Neural cell (in vitro differentiated cells): ENCODE measurements around the gene S100PBP. TPM values are rescaled to one million over a fixed set of nuclear protein-coding genes. Genes with fewer than 3 reads are reported as not detected.

Experiments
- H2AFZ ChIP-seq: fragments of 200-600, 300-800 bp; sonication (generic), shearing (Covaris generic); 2 replicates; pipeline ENCODE4 v1.6.0; 2014; ENCODE audit warnings: low read depth, mild to moderate bottlenecking, antibody characterized with exemption, low read length, moderate library complexity
- H3F3A ChIP-seq: fragments of 200-600 bp; shearing (Covaris generic); 2 replicates; pipeline ENCODE4 v1.6.1; 2016; ENCODE audit warnings: mild to moderate bottlenecking, moderate library complexity, mixed read lengths, antibody characterized with exemption, low read length; ENCODE audit not compliant: insufficient read depth, poor library complexity, severe bottlenecking
- H3K27ac ChIP-seq: fragments of 200-600, 300-800 bp; sonication (generic), shearing (Covaris generic); 2 replicates; pipeline ENCODE4 v1.5.1; 2014; ENCODE audit warnings: mild to moderate bottlenecking, low read length, moderate library complexity
- H3K27me3 ChIP-seq: fragments of 300-800, 200-600 bp; sonication (generic), shearing (Covaris generic); 2 replicates; pipeline ENCODE4 v1.6.0; 2014; ENCODE audit warnings: mild to moderate bottlenecking, low read depth, low read length, moderate library complexity; ENCODE audit not compliant: insufficient read depth
- H3K36me3 ChIP-seq: fragments of 300-800, 200-600 bp; sonication (generic), shearing (Covaris generic); 2 replicates; pipeline ENCODE4 v1.5.1; 2014; ENCODE audit warnings: mild to moderate bottlenecking, antibody characterized with exemption, low read length, moderate library complexity; ENCODE audit not compliant: insufficient read depth
- H3K4me2 ChIP-seq: fragments of 300-800, 200-600 bp; sonication (generic), shearing (Covaris generic); 2 replicates; pipeline ENCODE4 v1.6.0; 2014; ENCODE audit warnings: mild to moderate bottlenecking, low read length
- H3K4me3 ChIP-seq: fragments of 300-800, 200-600 bp; sonication (generic), shearing (Covaris generic); 2 replicates; pipeline ENCODE4 v1.5.1; 2014; ENCODE audit warnings: mild to moderate bottlenecking, low read length, moderate library complexity
- H3K79me2 ChIP-seq: fragments of 200-600 bp; shearing (Covaris generic); replicated peaks from 2 replicates; pipeline ENCODE4 v1.6.0; 2014; ENCODE audit warnings: mild to moderate bottlenecking, low read length, moderate library complexity; ENCODE audit not compliant: insufficient read depth
- H3K9ac ChIP-seq: fragments of 300-800, 200-600 bp; sonication (generic), shearing (Covaris generic); 2 replicates; pipeline ENCODE4 v1.6.1; 2016; ENCODE audit warnings: mild to moderate bottlenecking, low read length, mixed read lengths
- H3K9me2 ChIP-seq: fragments of 200-600 bp; shearing (Covaris generic); 2 replicates; pipeline ENCODE4 v1.6.1; 2016; ENCODE audit warnings: mild to moderate bottlenecking, low read length, mixed read lengths; ENCODE audit not compliant: insufficient read depth
- H3K9me3 ChIP-seq: fragments of 200-600, 300-800 bp; sonication (generic), shearing (Covaris generic); 2 replicates; pipeline ENCODE4 v1.6.1; 2016; ENCODE audit warnings: mild to moderate bottlenecking, mixed run types, low read length, moderate library complexity, mixed read lengths
- H4K20me1 ChIP-seq: fragments of 200-600 bp; shearing (Covaris generic); 2 replicates; pipeline ENCODE4 v1.6.1; 2016; ENCODE audit warnings: mild to moderate bottlenecking, mixed run types; ENCODE audit not compliant: insufficient read depth
- EP300 ChIP-seq: fragments of 450-650 bp; conservative IDR thresholded peaks from 2 replicates; pipeline ENCODE4 v1.6.1; 2014; ENCODE audit warnings: antibody characterized with exemption, mild to moderate bottlenecking, moderate library complexity; ENCODE audit not compliant: poor library complexity, severe bottlenecking
- EZH2 ChIP-seq: fragments of 200-600, 300-800 bp; shearing (Covaris generic), sonication (generic); IDR thresholded peaks from 2 replicates; pipeline ENCODE4 v1.6.1; 2014; ENCODE audit warnings: antibody characterized with exemption, low read length, borderline replicate concordance, mild to moderate bottlenecking; ENCODE audit not compliant: insufficient read depth, poor library complexity, severe bottlenecking
- MXI1 ChIP-seq: fragments of 450-650 bp; conservative IDR thresholded peaks from 2 replicates; pipeline ENCODE4 v1.6.1; 2014; ENCODE audit warnings: antibody characterized with exemption, mild to moderate bottlenecking; ENCODE audit not compliant: poor library complexity, severe bottlenecking
- POLR2AphosphoS5 ChIP-seq: IDR thresholded peaks from 2 replicates; pipeline ENCODE4 v1.6.1; 2012
- RAD21 ChIP-seq: fragments of 450-650 bp; conservative IDR thresholded peaks from 2 replicates; pipeline ENCODE4 v1.6.1; 2014; ENCODE audit warnings: antibody characterized with exemption, mild to moderate bottlenecking, moderate library complexity
- REST ChIP-seq: IDR thresholded peaks from 2 replicates; pipeline ENCODE4 v1.6.1; 2012; ENCODE audit warnings: borderline replicate concordance
- SMC3 ChIP-seq: fragments of 450-650 bp; conservative IDR thresholded peaks from 2 replicates; pipeline ENCODE4 v1.6.1; 2014; ENCODE audit warnings: antibody characterized with exemption, mild to moderate bottlenecking, moderate library complexity; ENCODE audit not compliant: poor library complexity
- TAF1 ChIP-seq: IDR thresholded peaks from 2 replicates; pipeline ENCODE4 v1.6.1; 2012; ENCODE audit warnings: low read depth
- polyA plus RNA-seq: library from polyadenylated mRNA; depleted of rRNA; stranded (reverse); fragments of >200 nt; gene quantifications from 2 replicates; pipeline ENCODE4 v1.2.3, GENCODE V29; 2014
- TF ChIP-seq, protein P1 (sequence below): fragments of 450-650 bp; IDR thresholded peaks from 2 replicates; pipeline ENCODE4 v1.5.1; 2014; ENCODE audit warnings: antibody characterized with exemption, mild to moderate bottlenecking, moderate library complexity; ENCODE audit not compliant: poor library complexity, severe bottlenecking

S100PBP gene
- polyA plus RNA-seq, 1 donor from 2014 or later: 77.0 TPM

DNA sequence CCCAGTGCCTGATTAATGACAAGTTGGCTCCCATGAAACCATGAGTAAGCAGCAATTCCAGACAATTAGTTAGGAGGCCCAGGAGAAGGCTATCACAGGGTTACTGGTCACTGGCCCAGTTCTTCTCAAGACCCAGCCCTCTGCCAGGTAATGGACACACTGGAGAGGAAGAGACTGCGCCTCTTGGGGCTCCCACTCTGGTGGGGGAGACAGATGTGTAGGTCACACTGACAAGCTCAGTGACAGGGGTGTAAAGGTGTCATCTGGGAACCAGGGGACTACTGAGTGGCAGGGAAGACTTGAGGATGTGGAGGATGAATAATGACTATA, 73.8 kb downstream of the S100PBP start:
- no peaks in the 10 kb centered on the region for H3K36me3 ChIP-seq
- H3K4me3 ChIP-seq: no peak overlapping the region
- no peak overlapping the region for H2AFZ ChIP-seq
- H3K27ac ChIP-seq: no peak overlapping the region
- H3K9ac ChIP-seq: no peak overlapping the region
- no peak overlapping the region for H3K4me2 ChIP-seq
- no peaks in the 10 kb centered on the region for H3K79me2 ChIP-seq
- TF ChIP-seq EP300 (no peak), REST (no peak), SMC3 (no peak), MXI1 (no peak)
- no peaks in the 10 kb centered on the region for H3K9me2 ChIP-seq
- H3K27me3 ChIP-seq: peaks cover 29% of the 10 kb centered on the region
- H3F3A ChIP-seq: no peaks in the 10 kb centered on the region
- H4K20me1 ChIP-seq: no peaks in the 10 kb centered on the region
- no peaks in the 10 kb centered on the region for H3K9me3 ChIP-seq

DNA sequence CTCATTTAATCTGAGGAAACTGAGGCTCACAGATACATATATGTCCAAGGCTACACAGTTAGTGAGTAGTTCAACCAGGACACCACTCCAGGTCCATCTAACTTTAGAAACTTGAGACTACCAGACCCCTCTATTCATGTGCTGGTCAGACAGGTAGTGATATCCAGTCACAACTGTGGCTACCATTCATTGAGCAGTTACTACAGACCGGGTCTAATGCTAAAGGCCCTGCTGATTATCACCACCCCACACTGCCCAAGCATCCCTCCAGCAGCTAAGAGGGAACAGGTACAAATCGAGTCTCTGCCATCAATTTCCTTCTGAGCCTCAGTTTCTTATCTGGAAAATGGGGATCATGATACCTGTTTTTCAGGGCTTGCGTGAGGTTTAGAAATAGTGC, 74.2 kb downstream of the S100PBP start:
- Histone ChIP-seq H3K36me3 (no peaks in the 10 kb centered on the region), H3K9me2 (no peaks in the 10 kb centered on the region), H3K4me3 (no peak overlapping the region), H2AFZ (no peak overlapping the region), H3K79me2 (no peaks in the 10 kb centered on the region), H3K27ac (no peak overlapping the region), H3K27me3 (peaks cover 26% of the 10 kb centered on the region), H3K9me3 (no peaks in the 10 kb centered on the region), H3K9ac (no peak overlapping the region), H3F3A (no peaks in the 10 kb centered on the region), H3K4me2 (no peak overlapping the region), H4K20me1 (no peaks in the 10 kb centered on the region)
- TF ChIP-seq EP300: no peak
- no peak for TF ChIP-seq REST
- TF ChIP-seq RAD21: no peak
- TF ChIP-seq SMC3: no peak
- TF ChIP-seq EZH2: no peak
- TF ChIP-seq, protein P1, sequence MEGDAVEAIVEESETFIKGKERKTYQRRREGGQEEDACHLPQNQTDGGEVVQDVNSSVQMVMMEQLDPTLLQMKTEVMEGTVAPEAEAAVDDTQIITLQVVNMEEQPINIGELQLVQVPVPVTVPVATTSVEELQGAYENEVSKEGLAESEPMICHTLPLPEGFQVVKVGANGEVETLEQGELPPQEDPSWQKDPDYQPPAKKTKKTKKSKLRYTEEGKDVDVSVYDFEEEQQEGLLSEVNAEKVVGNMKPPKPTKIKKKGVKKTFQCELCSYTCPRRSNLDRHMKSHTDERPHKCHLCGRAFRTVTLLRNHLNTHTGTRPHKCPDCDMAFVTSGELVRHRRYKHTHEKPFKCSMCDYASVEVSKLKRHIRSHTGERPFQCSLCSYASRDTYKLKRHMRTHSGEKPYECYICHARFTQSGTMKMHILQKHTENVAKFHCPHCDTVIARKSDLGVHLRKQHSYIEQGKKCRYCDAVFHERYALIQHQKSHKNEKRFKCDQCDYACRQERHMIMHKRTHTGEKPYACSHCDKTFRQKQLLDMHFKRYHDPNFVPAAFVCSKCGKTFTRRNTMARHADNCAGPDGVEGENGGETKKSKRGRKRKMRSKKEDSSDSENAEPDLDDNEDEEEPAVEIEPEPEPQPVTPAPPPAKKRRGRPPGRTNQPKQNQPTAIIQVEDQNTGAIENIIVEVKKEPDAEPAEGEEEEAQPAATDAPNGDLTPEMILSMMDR: no peak
- no peak for TF ChIP-seq MXI1
- no peak for TF ChIP-seq TAF1
- TF ChIP-seq POLR2AphosphoS5: no peak
